Thyroid gland (tissue), 4 donors: ENCODE measurements around the gene KDM5B.

Experiments used
- CTCF ChIP-seq, 6 experiments: fragments of 200-600 bp in 3 of 6; fragments of 450-650 bp in 3 of 6; sonication (generic) in 3 of 6; IDR thresholded peaks; one replicate each; pipeline ENCODE4 v1.5.1; 2016 to 2019; ENCODE audit warnings: antibody characterized with exemption in 6 of 6, mild to moderate bottlenecking in 2 of 6, inconsistent platforms in 1 of 6, moderate library complexity in 1 of 6
- POLR2A ChIP-seq, 2 donors: fragments of 450-650 bp; IDR thresholded peaks; one replicate each; pipeline ENCODE4 v1.6.1; 2017; ENCODE audit warnings: antibody characterized with exemption in 2 of 2, mild to moderate bottlenecking in 2 of 2, moderate library complexity in 1 of 2

GRCh38 chr1:202794051-202794740 is 14.0 kb downstream of the KDM5B start:
- TF ChIP-seq CTCF (IDR thresholded peaks at IDR 0.05) = no peak
- no peak for TF ChIP-seq POLR2A (IDR thresholded peaks at IDR 0.05)
